ENCODE data around the gene NPM3.

DNA sequence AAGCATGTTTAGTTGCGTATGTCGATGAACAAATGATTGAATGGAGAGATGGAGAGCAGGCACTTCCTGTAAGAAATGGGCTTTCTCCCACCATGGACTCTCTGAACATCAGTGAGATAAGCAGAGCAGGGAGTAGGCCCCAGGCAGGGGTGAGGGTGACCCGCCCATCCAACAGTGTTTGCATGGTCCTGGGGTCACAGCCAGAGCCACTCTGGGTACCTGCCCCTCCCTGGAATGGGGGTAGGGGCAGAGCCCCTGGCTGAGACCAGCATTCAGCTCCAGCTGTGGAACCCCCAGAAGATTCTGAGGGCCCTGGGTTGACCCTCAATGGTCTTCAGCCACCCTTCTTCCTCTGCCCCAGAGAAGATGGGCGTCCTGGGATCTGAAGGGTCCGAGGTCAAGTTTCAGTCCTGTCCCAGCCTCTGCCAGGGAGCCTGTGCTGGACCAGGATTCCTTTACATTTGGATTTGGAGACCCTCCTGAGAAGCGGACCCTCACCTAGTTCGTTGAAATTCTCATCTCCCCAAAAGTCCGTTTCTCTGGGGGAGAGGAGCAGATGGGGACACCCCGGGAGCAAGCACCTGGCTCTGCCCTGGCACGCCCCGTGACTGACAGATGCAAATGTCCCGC is 5.0 kb downstream of the NPM3 start:
- TF ChIP-seq, protein P1, sequence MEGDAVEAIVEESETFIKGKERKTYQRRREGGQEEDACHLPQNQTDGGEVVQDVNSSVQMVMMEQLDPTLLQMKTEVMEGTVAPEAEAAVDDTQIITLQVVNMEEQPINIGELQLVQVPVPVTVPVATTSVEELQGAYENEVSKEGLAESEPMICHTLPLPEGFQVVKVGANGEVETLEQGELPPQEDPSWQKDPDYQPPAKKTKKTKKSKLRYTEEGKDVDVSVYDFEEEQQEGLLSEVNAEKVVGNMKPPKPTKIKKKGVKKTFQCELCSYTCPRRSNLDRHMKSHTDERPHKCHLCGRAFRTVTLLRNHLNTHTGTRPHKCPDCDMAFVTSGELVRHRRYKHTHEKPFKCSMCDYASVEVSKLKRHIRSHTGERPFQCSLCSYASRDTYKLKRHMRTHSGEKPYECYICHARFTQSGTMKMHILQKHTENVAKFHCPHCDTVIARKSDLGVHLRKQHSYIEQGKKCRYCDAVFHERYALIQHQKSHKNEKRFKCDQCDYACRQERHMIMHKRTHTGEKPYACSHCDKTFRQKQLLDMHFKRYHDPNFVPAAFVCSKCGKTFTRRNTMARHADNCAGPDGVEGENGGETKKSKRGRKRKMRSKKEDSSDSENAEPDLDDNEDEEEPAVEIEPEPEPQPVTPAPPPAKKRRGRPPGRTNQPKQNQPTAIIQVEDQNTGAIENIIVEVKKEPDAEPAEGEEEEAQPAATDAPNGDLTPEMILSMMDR (IDR thresholded peaks at IDR 0.05): no peak
- TF ChIP-seq POLR2A (IDR thresholded peaks at IDR 0.05): no peak
